Dedifferentiated amniotic fluid mesenchymal stem cell (primary cell): ENCODE measurements around the gene ATP1B2.
"Not testable (repeated sequence)": the region's sequence is repeated elsewhere in the genome, so short reads cannot be mapped to it uniquely, and the experiment has no call there.

ENCODE experiments used
- DNase-seq: peaks from one replicate; pipeline ENCODE4 v3.0.0-alpha.2; 2016; ENCODE audit errors: extremely low spot score

ATP1B2 gene

DNA sequence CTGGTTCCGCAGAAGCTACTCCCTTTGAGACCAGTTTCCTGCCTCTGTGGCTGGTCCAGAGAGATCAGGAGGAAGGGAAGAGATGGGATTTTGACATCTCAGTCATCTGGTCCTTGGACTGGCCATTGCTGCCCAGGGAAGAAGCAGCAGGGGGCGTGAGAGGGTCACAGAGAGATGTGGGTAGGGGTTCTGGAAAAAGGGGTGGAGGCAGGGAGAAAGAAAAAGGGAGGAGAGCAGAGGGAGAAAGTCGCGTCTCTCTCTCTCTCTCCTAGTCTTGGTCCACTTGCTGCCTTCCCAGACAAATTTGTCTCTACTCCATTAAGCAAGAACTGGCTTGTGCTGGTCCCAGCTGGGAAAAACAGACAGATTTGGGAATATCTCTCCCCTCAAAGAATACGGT lies 16.3 kb upstream of the ATP1B2 start:
- DNase-seq, result no peak

DNA sequence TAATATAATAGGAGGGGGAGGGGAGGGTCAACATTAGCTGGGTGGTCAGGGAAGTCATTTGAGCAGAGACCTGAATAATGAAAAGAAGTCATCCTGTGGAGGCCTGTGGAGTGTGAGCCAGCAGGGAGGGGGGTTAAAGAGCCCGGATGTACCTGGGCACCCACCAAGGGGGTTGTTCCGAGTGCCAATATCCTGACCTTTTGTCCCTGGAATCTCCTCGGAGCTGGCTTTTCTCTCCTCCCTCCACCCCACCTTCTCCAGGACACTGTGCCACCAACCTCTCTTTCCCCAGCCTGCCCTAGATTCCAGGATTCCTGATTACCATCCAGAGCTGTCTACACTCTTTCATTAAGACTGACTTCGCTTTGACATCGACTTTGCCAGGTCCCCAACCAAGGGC lies 14.6 kb upstream of the ATP1B2 start:
- no peak for DNase-seq

DNA sequence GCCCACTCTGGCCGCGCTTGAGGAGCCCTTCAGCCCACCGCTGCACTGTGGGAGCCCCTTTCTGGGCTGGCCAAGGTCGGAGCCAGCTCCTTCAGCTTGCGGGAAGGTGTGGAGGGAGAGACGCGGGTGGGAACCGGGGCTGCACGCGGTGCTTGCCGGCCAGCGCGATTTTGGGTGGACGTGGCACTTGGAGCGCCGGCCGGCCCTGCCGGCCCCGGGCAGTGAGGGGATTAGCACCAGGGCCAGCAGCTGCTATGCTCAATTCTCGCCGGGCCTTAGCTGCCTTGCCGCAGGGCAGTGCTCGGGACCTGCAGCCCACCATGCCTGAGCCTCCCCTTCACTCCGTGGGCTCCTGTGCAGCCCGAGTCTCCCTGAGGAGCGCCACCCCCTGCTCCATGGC lies 9.9 kb upstream of the ATP1B2 start:
- no peak for DNase-seq

DNA sequence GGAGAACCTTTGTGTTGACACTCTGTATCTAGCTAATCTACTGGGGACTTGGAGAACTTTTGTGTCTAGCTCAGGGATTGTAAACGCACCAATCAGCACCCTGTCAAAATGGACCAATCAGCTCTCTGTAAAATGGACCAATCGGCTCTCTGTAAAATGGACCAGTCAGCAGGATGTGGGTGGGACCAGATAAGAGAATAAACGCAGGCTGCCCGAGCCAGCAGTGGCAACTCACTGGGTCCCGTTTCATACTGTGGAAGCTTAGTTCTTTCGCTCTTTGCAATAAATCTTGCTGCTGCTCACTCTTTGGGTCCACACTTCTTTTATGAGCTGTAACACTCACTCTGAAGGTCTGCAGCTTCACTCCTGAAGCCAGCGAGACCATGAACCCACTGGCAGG lies 9.1 kb upstream of the ATP1B2 start:
- DNase-seq, result not testable (repeated sequence)

DNA sequence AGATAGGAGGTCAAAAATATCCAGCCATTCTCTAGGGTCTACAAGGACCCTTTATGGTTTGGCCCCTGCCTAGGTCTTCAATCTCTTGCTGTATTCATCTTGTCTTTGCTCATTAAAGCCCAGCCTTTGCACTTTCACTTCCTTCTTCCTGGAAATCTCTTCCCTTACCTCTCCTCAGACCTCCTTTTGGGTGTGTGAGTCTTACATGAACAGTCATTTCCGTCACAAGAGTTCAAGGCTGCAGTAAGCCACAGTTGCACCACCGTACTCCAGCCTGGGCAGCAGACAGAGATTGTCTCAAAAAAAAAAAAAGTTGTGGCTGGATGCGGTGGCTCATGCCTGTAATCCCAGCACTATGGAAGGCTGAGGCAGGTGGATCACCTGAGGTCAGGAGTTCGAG lies 6.0 kb upstream of the ATP1B2 start:
- no peak for DNase-seq

DNA sequence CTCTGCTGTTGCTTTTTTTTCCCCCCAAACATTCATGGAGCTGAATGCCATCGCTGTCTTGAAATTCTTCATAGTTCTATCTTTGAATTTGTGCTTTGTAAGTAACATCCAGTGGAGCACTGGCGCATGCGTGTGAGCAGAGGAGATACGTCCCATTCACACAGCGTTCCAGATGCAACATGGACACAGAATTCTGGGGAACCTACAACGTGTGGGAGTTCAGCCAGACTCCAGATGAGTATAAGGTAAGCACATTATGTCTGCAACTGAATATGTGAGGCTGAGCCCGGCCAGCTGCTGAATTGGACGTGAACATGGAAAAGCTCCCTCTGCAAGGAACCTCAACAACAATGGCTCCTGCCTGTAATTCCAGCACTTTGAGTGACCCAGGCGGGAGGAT lies 4.3 kb upstream of the ATP1B2 start:
- DNase-seq, result no peak

DNA sequence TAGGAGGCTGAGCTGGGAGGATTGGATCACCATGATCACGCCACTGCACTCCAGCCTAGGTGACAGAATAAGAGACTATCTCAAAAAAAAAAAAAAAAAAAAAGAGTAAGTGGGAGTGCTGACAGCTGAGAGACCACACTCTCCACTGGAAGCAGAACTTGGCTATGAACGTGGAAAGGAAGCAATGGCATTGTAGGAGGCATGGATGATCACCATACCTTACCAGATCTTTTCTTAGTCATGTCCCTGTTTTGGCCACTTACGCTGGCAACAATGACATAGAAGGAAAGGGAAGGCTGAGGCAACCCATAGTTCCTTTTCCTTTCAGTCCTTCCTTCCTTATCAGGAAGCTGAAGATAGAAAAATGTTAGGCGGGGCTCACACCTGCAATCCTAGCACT lies 3.7 kb upstream of the ATP1B2 start:
- DNase-seq, result no peak

DNA sequence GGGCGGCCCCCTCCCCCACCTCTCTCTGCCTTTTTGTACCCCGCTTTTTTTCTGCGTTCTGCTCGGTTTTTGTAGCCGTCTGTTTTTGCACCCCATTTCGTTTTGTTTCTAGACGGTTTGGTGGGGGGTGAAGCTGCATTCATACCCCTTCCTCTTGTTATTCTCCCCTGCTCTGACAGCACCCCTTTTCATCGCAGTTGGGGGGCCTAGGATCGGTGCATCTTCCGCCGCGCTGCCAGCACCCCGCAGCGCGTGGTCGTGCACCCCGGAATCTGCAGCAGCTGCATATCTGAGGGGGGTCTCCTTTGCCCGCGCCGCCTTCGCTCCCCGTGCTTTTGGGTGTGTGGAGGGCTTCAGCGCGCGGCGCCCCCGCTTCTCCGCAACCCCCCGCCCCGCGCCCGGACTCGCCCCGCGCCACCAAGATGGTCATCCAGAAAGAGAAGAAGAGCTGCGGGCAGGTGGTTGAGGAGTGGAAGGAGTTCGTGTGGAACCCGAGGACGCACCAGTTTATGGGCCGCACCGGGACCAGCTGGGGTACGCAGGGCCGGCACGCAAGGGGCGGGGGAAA lies 455 bp downstream of the ATP1B2 start:
- no peak for DNase-seq

DNA sequence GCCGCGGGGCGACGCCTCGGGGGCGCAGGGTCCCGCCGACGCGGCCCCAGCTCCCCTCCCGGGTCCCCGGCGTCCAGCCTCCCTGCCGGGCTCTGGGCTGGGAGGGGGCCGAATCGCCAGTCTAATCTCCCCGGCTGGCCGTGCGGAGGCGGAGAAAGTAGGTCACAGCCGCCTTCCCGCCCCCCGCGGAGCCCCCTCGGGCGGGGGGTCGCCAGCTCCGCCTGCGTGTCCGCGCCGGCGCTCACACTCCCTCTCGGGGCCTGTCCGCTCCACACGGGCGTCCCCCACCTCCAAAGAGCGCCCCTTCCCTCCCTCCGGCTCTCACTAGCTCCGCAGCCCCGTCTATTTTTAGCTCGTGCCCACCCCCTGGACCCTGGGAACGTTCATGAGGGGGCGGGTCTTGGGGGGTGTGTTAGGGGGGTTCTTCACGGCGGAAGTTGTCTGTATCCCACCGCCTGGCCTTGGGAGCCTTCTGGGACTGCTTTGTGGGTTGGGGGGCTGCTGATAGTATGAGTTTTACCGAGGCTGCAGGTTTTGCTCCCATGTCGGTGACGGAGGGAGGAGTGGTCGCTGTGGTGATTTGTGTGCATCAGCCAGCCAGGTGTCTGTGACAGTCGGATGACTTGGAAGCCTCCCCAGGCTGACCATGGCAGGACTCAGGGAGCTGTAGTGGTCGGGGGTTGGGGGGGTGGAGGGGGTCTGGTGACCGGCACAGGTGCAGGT lies 1.1 kb downstream of the ATP1B2 start:
- no peak for DNase-seq

DNA sequence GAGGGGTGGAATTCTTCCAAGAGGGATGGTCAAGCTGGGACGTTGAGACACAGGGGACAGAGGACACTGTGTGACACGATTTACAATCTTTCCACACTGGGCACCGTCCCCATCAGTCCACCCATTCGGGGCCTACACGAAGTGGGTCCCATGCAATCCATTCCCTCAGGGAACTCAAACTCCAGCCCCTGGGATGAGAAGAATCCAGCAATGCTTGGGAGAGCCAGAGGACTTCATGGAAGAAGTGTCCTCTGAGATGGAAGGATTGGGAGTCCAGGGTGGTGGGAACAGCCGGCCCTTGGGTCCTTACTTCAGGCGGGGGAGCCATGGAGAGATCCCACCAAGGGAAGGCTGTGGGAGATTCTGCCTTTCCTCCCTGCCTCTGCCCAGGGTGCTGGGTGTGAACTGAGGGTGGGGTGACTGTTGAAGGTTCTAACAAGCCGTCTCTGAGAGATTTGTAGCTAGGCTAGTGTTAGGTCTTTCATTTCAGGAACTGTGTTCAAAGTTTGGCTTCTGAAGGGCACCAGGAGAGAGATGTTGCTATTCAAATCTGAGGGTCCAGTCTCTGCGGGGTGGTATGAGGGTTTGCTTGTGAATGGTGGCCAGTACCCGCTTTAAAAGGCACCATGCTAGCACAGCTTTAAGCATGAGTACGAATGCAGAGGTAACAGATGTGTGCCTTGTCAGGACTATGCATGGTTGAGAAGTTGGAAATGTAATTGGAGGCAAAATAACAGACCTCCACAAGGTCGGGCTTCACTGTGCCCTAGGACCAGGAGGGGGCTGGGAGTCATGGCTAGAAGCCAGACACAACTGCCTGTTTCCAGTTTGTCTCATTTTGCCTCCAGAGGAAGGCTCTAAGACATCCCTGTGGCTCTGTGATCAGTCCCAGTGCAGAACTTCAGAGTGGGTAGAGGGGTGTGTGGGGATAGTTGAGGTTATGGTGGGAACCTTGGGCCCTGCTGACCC lies 1.9 kb downstream of the ATP1B2 start:
- DNase-seq, result no peak

DNA sequence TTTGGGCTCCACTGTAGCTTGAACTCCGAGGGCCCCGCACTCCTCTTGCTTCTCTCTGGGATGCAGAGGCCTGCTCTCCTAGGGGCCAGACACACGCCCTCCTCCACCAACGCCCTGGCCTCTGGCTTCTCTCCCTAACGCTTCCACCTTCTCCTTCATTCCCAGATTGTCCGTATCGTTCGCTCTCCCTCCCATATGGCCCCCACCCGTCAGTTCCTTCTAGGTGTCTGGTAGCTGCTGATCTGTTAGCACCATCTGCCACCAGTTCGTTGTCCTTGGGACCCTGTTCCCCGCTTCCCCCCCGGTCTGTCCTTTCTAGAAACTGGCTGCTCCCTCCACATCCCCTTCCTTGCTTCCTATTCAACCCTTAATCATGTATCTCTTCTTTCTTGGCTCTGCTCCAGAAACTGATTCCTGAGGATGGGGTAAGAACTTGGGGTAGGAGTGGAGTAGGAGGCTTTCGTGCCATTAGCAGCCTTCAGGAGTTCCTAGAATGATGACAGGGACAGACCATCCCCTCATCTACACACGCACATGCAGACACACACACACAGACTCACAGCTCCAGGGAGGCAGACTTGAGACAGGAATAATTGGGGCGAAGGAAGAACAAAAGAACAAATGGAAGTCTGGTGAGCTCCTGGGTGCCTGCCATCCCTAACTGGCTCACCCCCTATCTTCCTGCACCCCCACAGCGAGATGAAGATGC lies 4.3 kb downstream of the ATP1B2 start:
- no peak for DNase-seq

DNA sequence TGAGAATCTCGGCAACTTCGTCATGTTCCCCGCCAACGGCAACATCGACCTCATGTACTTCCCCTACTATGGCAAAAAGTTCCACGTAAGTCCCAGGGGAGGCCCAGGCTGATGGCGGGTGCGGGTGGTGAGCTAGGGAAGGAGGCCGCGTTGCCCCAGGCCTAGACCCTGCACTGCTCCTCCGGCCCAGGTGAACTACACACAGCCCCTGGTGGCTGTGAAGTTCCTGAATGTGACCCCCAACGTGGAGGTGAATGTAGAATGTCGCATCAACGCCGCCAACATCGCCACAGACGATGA lies 4.8 kb downstream of the ATP1B2 start:
- DNase-seq, result no peak

DNA sequence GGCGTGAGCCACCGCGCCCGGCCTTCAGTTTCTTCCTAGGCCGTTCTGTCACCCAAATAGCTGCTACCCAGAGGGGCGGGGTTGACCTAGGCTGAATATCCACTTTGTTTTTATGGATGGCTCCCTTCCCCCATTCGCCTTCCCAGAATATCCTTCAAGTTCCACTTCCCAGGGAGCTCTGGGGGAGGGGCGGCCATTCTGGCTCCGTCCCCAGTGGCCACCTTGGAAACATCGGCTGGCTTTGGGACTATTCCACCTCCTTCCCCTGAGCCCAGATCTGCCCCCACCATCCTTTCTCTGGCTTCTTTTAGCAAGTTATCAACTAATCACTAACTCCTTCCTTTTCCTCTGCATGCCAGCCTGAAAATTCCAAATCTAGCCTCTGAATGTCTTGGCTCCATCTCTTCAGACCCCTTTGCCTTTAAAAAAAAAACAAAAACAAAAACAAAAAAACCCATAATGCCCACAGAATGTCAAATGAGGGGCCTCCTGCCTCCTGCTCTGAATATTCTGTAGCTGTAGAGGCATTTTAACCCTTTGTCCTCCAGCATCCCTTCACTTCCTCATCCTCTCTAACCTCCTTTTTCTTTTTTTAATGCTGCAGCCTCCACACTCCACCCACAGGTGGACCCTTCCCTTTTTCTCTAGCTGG lies 6.4 kb downstream of the ATP1B2 start:
- DNase-seq, result no peak

DNA sequence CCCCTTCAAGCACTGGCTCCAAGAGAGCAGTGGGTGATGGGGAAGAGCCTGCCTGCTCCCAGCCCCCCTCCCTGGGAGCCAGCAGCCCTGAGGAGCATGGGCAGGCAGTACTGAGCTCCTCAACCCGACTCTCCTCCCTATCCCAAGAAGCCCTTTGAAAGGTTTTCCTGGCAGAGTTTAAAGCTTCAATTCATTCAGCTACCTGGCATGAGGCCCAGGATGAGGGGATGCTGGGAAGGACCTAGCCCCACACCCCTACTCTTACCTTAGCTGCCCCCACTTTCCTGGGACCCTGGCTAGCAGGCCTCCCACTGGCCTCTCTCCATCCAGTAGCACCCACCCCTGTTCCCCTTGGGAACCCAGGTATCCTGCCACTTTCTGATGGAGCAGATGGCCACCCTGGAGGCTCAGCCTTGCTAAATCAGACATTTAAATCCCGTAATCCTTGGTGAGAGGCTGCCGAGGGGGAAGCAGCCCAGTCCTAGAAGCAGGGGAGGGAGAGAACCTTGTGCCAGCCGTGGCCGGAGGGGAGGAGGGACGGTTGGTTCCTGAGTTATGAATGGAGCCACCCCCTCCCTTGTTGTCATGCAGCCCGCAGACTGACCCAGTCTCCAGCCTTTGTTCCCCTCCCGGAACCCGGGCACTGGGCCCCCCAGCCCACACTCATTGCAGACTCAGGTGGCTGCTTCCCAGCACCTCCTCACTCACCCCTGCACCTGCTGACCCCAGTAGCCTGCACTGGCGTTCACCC lies 17.1 kb downstream of the ATP1B2 start:
- DNase-seq, result no peak

DNA sequence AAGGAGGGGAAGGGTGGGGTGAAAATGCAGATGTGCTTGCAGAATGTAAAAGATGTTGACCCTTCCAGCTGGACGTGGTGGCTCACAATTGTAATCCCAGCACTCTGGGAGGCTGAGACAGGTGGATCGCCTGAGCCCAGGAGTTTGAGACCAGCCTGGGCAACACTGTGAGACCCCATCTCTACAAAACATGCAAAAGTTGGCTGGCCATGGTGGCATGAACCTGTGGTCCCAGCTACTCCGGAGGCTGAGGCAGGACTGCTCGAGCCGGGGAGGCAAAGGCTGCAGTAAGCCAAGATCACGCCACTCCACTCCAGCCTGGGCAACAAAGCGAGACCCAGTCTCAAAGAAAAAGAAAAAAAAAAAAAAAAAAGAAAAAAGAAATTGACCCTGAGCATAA lies 17.8 kb downstream of the ATP1B2 start:
- DNase-seq, result no peak

DNA sequence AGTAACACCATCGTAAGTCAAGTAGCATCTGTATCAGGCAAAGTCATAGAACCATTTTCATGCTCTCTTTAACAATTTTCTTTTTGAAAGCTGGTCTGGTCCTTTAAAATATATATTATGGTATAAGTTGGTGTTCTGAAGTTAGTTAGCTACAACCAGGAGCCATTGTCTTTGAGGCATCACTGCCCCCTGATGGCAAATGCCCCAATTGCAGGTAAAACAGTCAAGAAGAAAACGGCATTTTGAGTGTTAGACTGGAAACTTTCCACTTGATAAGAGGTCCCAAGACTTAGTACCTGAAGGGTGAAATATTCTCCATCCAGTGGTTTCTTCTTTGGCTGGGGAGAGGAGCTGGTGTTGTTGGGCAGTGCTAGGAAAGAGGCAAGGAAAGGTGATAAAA lies 22.5 kb downstream of the ATP1B2 start:
- DNase-seq, result no peak

DNA sequence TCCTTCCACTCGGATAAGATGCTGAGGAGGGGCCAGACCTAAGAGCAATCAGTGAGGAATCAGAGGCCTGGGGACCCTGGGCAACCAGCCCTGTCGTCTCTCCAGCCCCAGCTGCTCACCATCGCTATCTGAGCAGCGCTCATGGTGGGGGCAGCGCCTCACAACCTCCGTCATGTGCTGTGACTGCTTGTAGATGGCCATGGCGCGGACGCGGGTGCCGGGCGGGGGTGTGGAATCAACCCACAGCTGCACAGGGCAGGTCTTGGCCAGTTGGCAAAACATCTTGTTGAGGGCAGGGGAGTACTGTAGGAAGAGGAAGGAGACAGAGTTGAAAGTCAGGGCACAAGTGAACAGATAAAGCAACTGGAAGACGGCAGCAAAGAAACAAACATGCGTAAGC lies 24.2 kb downstream of the ATP1B2 start:
- no peak for DNase-seq

DNA sequence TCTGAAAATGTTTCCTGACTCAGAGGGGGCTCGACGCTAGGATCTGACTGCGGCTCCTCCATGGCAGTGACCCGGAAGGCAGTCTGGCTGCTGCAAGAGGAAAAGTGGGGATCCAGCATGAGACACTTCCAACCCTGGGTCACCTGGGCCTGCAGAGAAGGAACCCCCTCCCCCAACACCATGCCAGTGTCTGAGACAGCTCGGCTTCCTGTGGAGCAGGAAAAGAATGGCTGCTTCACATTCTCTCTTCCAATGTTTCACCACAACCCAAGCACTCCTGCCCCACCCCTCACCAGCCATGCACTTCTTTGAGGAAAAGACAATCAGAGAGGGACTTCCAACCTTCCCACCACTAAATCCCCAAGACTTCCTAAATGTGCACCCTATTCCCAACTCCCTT lies 25.8 kb downstream of the ATP1B2 start:
- DNase-seq, result no peak

DNA sequence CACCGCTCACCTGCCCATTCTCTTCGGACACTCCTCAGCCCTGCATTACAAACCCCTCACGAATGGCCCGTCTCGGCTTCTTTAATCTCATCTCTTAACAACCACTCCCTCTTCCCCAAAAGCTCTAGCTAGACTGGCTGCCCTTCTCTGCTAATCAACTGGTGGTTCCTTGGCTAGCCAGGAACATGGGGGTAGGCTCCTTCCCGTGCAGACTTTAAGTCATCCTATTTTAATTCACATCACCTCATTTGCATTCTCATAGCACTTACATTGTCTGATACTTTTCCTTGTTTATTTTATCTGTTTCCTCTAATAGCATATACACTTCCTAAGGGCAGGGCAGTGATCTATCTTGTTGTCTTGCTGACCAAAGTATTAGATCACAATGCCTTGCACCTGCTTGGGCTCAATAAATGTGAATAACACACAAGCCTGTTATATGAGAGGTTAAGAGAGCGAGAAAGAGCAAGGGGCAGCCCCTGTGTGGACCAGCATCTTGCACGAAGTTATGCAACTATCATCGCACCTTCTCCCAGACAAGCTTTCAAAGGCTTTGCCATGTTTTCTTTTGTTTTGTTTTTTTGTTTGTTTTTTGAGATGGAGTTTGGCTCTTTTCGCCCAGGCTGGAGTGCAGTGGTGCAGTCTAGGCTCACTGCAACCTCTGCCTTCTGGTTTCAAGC lies 26.8 kb downstream of the ATP1B2 start:
- no peak for DNase-seq

DNA sequence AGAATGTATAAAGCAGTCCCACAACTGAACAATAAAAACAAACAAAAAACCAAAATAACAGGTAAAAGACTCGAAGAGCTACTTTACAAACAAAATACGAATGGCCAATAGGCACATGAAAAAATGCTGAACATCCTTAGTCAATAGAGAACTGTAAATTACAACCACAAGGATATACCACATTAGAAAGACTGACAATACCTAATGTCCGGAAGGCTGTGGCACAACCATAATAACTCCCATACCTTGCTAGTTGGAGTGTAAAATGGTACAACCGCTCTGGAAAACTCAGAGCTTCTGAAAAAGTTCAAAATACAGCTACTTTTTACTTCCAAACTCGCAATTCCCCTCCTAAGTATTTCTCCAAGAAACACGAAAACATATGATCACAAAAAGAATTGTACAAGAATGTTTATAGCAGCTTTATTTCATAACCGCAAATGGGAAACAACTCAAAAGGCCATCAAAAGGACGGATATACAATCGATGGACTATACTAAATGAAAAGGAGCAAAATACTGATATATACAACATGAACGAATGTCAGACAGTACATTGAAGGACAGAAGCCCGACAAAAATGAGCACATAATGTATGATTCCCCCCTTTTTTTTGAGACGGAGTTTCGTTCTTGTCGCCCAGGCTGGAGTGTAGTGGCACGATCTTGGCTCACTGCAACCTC lies 34.3 kb downstream of the ATP1B2 start:
- DNase-seq, result no peak
